B cell (primary cell): ENCODE measurements around the gene PALS2.

ENCODE experiments used
- EZH2 ChIP-seq: IDR thresholded peaks from 2 replicates; pipeline ENCODE4 v1.6.1; 2012; ENCODE audit warnings: borderline replicate concordance, low read depth, mild to moderate bottlenecking, moderate library complexity, low read length; ENCODE audit not compliant: insufficient read depth, poor library complexity, severe bottlenecking
- TF ChIP-seq, protein P1 (sequence below): fragments of 200-600 bp; IDR thresholded peaks from one replicate; pipeline ENCODE4 v1.8.0; 2022; ENCODE audit warnings: antibody characterized with exemption, mild to moderate bottlenecking

DNA sequence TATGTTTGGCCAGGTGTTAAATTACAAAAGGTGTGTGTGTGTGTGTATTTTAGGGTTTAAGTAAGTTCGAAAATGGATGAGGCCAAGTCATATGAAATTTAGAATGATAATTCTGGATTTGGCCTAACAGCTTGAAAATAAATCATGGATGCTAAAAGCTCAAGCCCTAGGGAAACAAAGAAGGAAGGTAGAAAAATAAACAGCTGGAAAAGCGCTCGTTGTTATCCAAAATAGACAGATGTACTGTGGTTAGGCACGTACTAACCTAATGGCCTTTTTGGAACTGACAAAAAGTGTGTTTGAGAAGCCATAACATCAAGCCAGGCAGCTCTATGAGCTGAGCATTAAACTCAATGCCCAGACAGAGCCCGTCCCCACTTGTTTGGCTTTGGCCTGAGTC, 17.5 kb upstream of the PALS2 start:
- TF ChIP-seq, protein P1, sequence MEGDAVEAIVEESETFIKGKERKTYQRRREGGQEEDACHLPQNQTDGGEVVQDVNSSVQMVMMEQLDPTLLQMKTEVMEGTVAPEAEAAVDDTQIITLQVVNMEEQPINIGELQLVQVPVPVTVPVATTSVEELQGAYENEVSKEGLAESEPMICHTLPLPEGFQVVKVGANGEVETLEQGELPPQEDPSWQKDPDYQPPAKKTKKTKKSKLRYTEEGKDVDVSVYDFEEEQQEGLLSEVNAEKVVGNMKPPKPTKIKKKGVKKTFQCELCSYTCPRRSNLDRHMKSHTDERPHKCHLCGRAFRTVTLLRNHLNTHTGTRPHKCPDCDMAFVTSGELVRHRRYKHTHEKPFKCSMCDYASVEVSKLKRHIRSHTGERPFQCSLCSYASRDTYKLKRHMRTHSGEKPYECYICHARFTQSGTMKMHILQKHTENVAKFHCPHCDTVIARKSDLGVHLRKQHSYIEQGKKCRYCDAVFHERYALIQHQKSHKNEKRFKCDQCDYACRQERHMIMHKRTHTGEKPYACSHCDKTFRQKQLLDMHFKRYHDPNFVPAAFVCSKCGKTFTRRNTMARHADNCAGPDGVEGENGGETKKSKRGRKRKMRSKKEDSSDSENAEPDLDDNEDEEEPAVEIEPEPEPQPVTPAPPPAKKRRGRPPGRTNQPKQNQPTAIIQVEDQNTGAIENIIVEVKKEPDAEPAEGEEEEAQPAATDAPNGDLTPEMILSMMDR: no peak
- no peak for TF ChIP-seq EZH2
